ENCODE results near the gene BRF1.

The BRF1 gene

GRCh38 chr14:105178069-105178867, 122.5 kb downstream of the BRF1 start:
- DNase-seq (ENCODE audit: low spot score), result no peak
- no peak for TF ChIP-seq CTCF (IDR thresholded peaks at IDR 0.05; ENCODE audit: extremely low read depth, missing control alignments)

- no peak for DNase-seq (ENCODE audit: low spot score)
- TF ChIP-seq CTCF (IDR thresholded peaks at IDR 0.05; ENCODE audit: extremely low read depth, missing control alignments), result no peak
These were observed 123.7 kb downstream of the BRF1 start for GRCh38 chr14:105177082-105177481.

GRCh38 chr14:105176513-105176912, 124.3 kb downstream of the BRF1 start:
- no peak for DNase-seq (ENCODE audit: low spot score)
- TF ChIP-seq CTCF (IDR thresholded peaks at IDR 0.05; ENCODE audit: extremely low read depth, missing control alignments), result no peak

- TF ChIP-seq CTCF (IDR thresholded peaks at IDR 0.05; ENCODE audit: extremely low read depth, missing control alignments), result no peak
- DNase-seq (ENCODE audit: low spot score), result no peak
These were observed 126.6 kb downstream of the BRF1 start for GRCh38 chr14:105173901-105174894.

GRCh38 chr14:105173145-105173544, 127.7 kb downstream of the BRF1 start:
- no peak for TF ChIP-seq CTCF (IDR thresholded peaks at IDR 0.05; ENCODE audit: extremely low read depth, missing control alignments)
- DNase-seq (ENCODE audit: low spot score), result no peak

GRCh38 chr14:105172476-105172875, 128.3 kb downstream of the BRF1 start:
- no peak for TF ChIP-seq CTCF (IDR thresholded peaks at IDR 0.05; ENCODE audit: extremely low read depth, missing control alignments)
- no peak for DNase-seq (ENCODE audit: low spot score)
